ENCODE measurements around the gene WT1. TPM values are rescaled to one million over a fixed set of nuclear protein-coding genes. Genes with fewer than 3 reads are reported as not detected.

The WT1 gene
- total RNA-seq, 1 donor from 2014 or later, result 2.0 TPM

DNA sequence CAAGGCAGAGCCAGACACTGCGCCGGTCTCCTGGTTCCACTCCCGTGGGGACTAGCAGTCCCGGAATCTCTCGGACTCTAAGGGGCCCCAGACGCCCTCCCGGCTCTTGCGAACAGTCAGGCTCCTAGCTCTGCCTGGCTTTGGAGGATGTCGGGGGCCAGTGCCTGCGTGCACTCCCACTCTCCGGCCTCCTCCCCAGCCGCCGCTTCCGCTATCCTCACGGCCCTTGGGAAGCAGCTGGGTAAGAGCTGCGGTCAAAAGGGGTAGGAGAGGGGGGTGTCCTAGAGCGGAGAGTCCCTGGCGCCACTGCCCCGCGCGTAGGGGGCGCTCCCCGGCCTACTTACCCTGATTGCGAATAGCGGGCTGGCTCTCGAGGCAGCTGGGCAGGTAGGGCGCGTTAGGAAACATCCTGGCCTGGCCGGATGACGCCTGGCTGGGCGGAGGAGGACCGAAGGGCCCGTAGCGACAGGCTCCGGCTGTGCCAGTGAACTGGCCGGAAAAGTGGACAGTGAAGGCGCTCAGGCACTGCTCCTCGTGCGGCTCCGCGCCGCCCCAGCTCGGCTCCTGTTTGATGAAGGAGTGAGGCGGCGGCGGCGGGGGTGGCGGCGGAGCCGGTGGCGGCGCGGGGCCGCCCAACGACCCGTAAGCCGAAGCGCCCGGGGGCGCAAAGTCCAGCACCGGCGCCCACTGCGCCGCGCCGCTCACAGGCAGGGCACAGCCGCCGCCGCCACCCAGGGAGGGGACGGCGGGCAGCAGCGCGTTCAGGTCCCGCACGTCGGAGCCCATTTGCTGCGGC lies 785 bp downstream of the WT1 start:
- no peak for DNase-seq
- Histone ChIP-seq H3K27me3 (ENCODE audit: low read depth) (peaks cover 100% of the 10 kb centered on the region), H3K36me3 (no peaks in the 10 kb centered on the region), H3K9me3 (replicated peaks) (no peaks in the 10 kb centered on the region), H3K27ac (replicated peaks) (peak overlapping the region; percentile 92), H3K4me3 (peak overlapping the region; percentile 72), H3K4me1 (peaks cover 80% of the 10 kb centered on the region)
- intact Hi-C loops (cut with micrococcal nuclease), result no loop called here
- TF ChIP-seq, protein P1, sequence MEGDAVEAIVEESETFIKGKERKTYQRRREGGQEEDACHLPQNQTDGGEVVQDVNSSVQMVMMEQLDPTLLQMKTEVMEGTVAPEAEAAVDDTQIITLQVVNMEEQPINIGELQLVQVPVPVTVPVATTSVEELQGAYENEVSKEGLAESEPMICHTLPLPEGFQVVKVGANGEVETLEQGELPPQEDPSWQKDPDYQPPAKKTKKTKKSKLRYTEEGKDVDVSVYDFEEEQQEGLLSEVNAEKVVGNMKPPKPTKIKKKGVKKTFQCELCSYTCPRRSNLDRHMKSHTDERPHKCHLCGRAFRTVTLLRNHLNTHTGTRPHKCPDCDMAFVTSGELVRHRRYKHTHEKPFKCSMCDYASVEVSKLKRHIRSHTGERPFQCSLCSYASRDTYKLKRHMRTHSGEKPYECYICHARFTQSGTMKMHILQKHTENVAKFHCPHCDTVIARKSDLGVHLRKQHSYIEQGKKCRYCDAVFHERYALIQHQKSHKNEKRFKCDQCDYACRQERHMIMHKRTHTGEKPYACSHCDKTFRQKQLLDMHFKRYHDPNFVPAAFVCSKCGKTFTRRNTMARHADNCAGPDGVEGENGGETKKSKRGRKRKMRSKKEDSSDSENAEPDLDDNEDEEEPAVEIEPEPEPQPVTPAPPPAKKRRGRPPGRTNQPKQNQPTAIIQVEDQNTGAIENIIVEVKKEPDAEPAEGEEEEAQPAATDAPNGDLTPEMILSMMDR (IDR thresholded peaks at IDR 0.05; ENCODE audit: borderline replicate concordance), result peak; percentile 33

DNA sequence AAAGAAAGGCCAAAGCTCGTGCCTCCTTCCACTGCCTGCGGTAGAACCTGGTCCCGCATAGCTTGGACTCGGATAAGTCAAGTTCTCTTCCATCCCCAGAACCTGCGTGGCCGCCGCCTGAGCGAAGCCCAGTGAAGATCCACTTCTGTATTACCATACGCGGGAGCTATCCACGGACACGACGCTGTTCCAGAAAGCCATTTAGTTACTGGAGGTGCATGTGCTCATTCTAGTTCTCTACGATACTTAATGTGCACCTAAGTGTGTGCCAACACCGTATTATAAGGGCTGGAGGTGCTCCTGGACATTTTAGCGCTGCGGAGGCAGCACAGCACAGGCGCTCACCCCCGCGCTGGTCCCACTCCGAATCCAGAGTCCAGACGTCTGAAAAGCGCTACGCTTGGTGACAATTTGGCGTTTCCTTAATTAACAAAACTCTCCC lies 1.4 kb downstream of the WT1 start:
- Histone ChIP-seq H3K36me3 (no peaks in the 10 kb centered on the region), H3K4me3 (peak overlapping the region; percentile 72), H3K9me3 (replicated peaks) (no peaks in the 10 kb centered on the region), H3K4me1 (peaks cover 76% of the 10 kb centered on the region), H3K27ac (replicated peaks) (peak overlapping the region; percentile 92), H3K27me3 (ENCODE audit: low read depth) (peaks cover 100% of the 10 kb centered on the region)
- no peak for DNase-seq
- intact Hi-C loops (cut with micrococcal nuclease), result no loop called here
- TF ChIP-seq, protein P1 (IDR thresholded peaks at IDR 0.05; ENCODE audit: borderline replicate concordance), result no peak

DNA sequence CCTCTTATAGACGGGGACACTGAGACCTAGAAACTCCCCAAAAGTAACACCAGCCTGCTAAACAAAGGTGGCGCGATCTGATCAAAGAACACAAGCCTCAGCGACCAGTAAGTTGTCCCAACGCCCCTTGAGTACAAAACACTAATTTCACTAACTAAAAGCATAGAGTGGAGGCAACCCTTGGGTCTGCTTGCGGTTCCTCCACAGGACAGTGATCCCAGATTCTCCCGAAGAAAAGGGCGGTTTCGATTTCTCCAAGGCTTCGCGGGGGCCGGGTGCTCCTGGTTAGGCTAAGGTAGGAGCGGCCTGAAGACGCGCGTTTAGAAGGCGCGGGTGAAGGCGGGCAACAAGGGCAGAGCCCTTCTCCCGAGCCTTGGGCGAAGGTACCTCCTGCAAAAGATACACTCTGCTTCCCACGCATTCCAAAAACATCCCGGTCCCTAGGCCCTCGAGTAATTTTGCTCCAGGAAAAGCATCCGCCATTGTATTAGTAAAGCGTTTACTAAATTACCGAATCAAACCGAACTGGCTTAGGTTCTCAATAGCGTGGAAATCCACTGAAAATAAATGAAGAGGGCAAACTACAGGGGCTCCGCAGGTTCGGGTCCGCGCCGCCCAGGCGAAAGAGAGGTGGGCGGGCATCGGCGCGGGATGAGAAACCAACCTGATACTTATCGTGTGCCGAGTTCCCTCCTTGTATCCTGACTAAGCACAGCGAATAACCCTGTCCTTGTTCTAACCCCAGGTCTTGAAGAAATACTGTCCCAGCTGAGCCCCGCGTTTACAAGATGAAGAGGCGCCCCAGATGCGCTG lies 2.0 kb downstream of the WT1 start:
- Histone ChIP-seq H3K9me3 (replicated peaks) (no peaks in the 10 kb centered on the region), H3K4me3 (peak overlapping the region; percentile 72), H3K36me3 (no peaks in the 10 kb centered on the region), H3K4me1 (peaks cover 70% of the 10 kb centered on the region), H3K27me3 (ENCODE audit: low read depth) (peaks cover 100% of the 10 kb centered on the region), H3K27ac (replicated peaks) (peak overlapping the region; percentile 92)
- TF ChIP-seq, protein P1 (IDR thresholded peaks at IDR 0.05; ENCODE audit: borderline replicate concordance), result no peak
- no peak for DNase-seq
- intact Hi-C loops (cut with micrococcal nuclease), result no loop called here

DNA sequence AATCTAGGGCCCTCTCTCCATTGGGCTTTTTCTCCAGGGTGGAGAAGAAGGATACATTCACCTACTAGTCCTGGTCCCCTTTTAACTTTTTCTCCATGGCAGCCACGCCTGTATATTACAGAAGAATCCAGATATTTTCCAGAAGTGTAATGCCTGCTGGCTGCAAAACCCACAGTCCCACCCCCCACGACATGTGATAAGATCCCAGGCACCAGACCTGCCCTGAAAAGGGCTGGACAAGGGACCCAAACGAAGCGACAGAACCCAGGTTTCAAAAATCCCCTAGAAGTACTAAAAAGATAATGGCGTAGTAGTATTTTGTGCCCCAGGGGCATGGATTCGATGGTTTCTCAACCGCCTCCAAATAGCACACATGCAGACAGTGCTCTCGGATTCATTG lies 2.8 kb downstream of the WT1 start:
- DNase-seq, result no peak
- intact Hi-C loops (cut with micrococcal nuclease), result no loop called here
- Histone ChIP-seq H3K27ac (replicated peaks) (peak overlapping the region; percentile 92), H3K9me3 (replicated peaks) (no peaks in the 10 kb centered on the region), H3K27me3 (ENCODE audit: low read depth) (peaks cover 100% of the 10 kb centered on the region), H3K4me1 (peaks cover 66% of the 10 kb centered on the region), H3K36me3 (no peaks in the 10 kb centered on the region), H3K4me3 (peak overlapping the region; percentile 72)
- TF ChIP-seq, protein P1 (IDR thresholded peaks at IDR 0.05; ENCODE audit: borderline replicate concordance), result no peak

DNA sequence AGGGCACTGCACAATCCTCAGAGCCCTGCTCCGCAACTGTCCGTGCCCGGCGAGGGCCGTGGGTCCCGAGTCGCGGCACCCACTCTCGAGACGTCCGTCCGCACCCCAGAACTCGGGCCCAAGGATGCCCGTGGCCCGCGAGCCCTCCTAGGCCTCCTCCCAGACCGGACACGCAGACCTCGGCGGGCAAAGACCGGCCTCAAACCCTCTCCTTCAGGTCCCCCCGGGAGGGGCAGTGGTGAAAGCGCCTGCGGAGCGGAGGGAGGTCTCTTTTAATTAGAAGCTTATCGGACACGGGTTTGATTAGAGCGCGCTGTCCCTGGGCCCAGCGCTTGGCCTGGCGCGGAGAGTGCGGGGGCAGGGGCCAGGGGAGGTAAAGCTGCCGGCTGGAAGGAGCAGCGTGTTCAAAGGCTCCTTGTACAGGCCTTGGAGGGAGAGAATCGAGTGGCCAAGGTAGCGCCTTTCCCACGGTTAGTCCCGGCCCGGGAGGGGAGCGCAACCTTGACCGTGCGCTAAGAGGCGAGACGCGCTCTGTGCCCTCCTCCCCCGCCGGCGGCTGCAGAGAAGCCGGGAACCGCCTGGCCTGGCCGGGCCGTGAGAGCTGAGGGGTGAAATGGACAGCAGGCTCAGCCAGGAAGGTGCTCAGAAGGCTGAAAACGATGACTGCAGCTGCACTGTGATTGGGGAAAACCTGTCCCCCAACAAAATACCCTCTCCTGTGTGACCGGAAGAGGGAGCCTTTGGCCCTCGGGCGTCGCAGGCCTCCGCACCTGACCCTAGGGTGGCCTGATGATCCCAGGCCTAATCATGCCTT lies 4.6 kb downstream of the WT1 start:
- TF ChIP-seq, protein P1 (IDR thresholded peaks at IDR 0.05; ENCODE audit: borderline replicate concordance), result peak; percentile 28
- H3K4me3 ChIP-seq, result peak overlapping the region; percentile 36
- H3K4me1 ChIP-seq, result peaks cover 66% of the 10 kb centered on the region
- H3K27ac ChIP-seq (replicated peaks), result peak overlapping the region; percentile 92
- intact Hi-C loops (cut with micrococcal nuclease), result no loop called here
- H3K9me3 ChIP-seq (replicated peaks), result no peaks in the 10 kb centered on the region
- peaks cover 100% of the 10 kb centered on the region for H3K27me3 ChIP-seq (ENCODE audit: low read depth)
- H3K36me3 ChIP-seq, result no peaks in the 10 kb centered on the region
- no peak for DNase-seq

All from left ventricle myocardium inferior (tissue), 1 donor.